Measurements from ENCODE around the gene DUSP28. TPM values are rescaled to one million over a fixed set of nuclear protein-coding genes. Genes with fewer than 3 reads are reported as not detected.
"Not testable (repeated sequence)": the region's sequence is repeated elsewhere in the genome, so short reads cannot be mapped to it uniquely, and the experiment has no call there.

Gene DUSP28
- total RNA-seq, 1 donor from 2014 or later: 5.3 TPM

DNA sequence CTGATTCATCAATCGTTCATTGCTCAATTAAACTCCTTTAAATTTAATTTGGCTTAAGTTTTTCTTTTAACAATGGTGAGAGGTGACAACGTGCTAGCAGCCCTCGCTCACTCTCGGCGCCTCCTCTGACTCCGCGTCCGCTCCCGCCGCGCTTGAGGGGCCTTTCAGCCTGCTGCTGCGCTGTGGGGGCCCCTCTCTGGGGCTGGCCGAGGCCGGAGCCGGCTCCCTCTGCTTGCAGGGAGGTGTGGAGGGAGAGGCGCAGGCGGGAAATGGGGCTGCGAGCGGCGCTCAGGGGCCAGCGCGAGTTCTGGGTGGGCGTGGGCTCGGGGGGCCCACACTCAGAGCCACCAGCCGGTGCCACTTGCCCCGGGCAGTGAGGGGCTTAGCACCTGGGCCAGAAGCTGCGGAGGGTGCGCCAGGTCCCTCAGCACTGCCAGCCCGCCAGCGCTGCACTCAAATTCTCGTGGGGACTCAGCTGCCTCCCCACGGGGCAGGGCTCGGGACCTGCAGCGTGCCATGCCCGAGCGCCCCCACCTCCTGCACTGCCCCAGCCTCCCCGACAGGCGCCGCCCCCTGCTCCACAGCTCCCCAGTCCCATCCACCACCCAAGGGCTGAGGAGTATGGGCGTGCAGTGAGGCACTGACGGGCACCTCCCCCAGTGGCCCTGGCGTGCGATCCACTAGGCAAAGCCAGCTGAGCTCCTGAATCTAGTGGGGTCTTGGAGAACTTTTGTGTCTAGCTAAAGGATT, 22.0 kb upstream of the DUSP28 start:
- DNase-seq: no peak

DNA sequence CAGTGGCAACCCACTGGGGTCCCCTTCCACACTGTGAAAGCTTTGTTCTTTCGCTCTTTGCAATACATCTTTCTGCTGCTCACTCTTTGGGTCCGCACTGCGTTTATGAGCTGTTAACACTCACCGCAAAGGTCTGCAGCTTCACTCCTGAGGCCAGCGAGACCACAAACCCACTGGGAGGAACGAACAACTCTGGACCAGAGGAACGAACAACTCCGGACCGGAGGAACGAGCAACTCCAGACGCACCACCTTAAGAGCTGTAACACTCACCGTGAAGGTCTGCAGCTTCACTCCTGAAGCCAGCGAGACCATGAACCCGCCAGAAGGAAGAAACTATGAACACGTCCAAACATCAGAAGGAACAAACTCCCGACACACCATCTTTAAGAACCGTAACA, 21.1 kb upstream of the DUSP28 start:
- ATAC-seq; H3K27ac ChIP-seq; H3K4me1 ChIP-seq; H3K4me3 ChIP-seq; H3K27me3 ChIP-seq; DNase-seq; intact Hi-C loops (cut with DNase I); H3K9me3 ChIP-seq: not testable (repeated sequence)
- H3K36me3 ChIP-seq: peaks cover 38% of the 10 kb centered on the region

More for the DNA sequence above, 22.0 kb upstream of the DUSP28 start:
- peak; percentile 24 for ATAC-seq
- H3K27me3 ChIP-seq: no peaks in the 10 kb centered on the region
- TF ChIP-seq, protein P1, sequence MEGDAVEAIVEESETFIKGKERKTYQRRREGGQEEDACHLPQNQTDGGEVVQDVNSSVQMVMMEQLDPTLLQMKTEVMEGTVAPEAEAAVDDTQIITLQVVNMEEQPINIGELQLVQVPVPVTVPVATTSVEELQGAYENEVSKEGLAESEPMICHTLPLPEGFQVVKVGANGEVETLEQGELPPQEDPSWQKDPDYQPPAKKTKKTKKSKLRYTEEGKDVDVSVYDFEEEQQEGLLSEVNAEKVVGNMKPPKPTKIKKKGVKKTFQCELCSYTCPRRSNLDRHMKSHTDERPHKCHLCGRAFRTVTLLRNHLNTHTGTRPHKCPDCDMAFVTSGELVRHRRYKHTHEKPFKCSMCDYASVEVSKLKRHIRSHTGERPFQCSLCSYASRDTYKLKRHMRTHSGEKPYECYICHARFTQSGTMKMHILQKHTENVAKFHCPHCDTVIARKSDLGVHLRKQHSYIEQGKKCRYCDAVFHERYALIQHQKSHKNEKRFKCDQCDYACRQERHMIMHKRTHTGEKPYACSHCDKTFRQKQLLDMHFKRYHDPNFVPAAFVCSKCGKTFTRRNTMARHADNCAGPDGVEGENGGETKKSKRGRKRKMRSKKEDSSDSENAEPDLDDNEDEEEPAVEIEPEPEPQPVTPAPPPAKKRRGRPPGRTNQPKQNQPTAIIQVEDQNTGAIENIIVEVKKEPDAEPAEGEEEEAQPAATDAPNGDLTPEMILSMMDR (IDR thresholded peaks at IDR 0.05): no peak
- peaks cover 38% of the 10 kb centered on the region for H3K36me3 ChIP-seq
- H3K4me1 ChIP-seq: no peaks in the 10 kb centered on the region
- intact Hi-C loops (cut with DNase I): no loop called here
- no peaks in the 10 kb centered on the region for H3K9me3 ChIP-seq
- H3K4me3 ChIP-seq: no peak overlapping the region
- H3K27ac ChIP-seq: no peak overlapping the region

DNA sequence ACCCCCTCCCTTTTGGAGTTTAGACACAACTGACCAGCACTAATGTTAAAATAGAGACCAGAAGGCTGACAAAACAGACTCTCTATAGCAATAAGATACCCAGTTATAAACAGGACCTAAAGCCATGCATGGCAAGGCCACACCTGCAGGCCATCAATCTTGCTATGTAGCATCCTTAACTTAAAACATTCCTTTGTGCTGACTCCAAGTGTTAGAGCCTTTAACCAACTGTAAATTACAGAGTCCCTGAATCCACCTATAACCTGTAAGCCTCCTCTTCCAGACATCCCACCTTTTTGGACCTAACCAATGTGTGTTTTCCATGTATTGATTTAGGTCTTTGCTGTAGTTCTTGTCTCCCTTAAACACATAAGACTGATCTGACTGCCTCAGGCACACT, 20.3 kb upstream of the DUSP28 start:
- TF ChIP-seq, protein P1 (IDR thresholded peaks at IDR 0.05): no peak
- Histone ChIP-seq H3K9me3 (no peaks in the 10 kb centered on the region), H3K27ac (no peak overlapping the region), H3K27me3 (no peaks in the 10 kb centered on the region), H3K4me1 (no peaks in the 10 kb centered on the region), H3K36me3 (peaks cover 38% of the 10 kb centered on the region), H3K4me3 (no peak overlapping the region)
- intact Hi-C loops (cut with DNase I): no loop called here
- DNase-seq (no peak), ATAC-seq (no peak)

DNA sequence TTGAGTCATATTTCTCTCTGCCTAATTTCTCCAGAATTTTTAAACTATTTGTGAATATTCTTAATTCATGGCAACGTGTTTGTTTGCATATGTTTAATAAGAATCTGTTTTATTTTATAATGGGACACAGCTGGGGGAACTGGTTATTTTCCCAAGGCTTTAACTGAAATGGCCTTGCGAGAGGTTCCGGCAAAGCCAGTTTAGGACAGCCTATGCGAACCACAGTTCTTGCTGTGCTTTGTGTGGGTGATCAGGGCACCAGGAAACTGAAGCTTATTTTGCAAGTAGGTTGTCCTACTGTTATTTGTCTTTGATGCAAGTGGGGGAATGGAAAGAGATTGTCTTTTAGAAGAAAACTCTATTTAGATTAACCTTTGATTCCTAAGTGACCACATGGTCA, 8.9 kb upstream of the DUSP28 start:
- Histone ChIP-seq H3K27ac (no peak overlapping the region), H3K9me3 (no peaks in the 10 kb centered on the region), H3K27me3 (no peaks in the 10 kb centered on the region), H3K4me1 (no peaks in the 10 kb centered on the region), H3K36me3 (peaks cover 11% of the 10 kb centered on the region), H3K4me3 (no peak overlapping the region)
- DNase-seq (no peak), ATAC-seq (no peak)
- intact Hi-C loops (cut with DNase I): no loop called here
- TF ChIP-seq, protein P1 (IDR thresholded peaks at IDR 0.05): no peak

DNA sequence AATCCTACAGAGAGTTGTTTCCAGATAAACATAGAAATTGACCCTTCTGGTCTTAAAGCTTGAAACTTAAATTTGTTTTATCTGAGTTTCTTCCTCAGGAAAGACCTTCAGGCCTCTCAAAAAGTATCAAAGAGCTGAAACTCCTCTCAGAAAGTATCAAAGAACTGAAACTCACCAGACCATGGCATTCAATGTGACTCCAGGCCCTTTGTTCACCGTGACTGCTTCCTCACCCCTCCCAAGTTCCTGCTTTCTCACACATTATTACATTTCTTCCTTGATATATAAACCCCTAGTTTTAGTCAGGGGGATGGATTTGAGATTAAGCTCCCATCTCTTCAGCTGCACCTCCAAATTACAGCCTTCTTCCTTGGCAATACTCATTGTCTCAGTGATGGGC, 8.3 kb upstream of the DUSP28 start:
- peaks cover 11% of the 10 kb centered on the region for H3K36me3 ChIP-seq
- peaks cover 2% of the 10 kb centered on the region for H3K4me1 ChIP-seq
- intact Hi-C loops (cut with DNase I): no loop called here
- no peaks in the 10 kb centered on the region for H3K27me3 ChIP-seq
- no peaks in the 10 kb centered on the region for H3K9me3 ChIP-seq
- H3K4me3 ChIP-seq: no peak overlapping the region
- TF ChIP-seq, protein P1 (IDR thresholded peaks at IDR 0.05): no peak
- ATAC-seq (no peak), DNase-seq (no peak)
- no peak overlapping the region for H3K27ac ChIP-seq

DNA sequence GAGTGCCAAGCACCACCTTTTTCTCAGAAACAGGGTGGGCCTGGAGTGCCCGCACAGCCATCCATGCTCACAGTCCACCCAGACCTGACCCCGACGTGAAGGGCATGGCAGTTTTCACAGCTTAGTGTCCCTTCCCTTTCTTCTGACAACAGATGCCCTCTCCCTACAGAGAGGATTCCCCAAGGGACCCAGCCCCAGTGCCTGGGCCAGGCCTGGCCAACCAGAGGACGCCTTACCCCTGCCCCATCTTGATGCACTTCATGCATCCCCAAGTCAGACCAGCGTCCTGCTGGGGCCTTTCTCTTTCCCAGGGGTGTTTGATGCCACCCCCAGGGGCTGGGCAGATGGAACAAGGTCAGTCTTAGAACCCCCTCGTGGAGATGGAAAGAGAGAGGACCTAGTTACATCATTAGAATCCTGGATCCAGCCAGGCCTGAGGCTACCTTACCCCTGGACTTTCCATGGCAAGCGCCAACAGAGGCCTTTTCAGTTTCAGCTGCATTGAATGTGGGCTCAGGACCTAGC, 6.1 kb upstream of the DUSP28 start:
- TF ChIP-seq, protein P1 (IDR thresholded peaks at IDR 0.05): no peak
- intact Hi-C loops (cut with DNase I): no loop called here

More for the DNA sequence above, 6.1 kb upstream of the DUSP28 start:
- H3K4me3 ChIP-seq: no peak overlapping the region
- no peaks in the 10 kb centered on the region for H3K9me3 ChIP-seq
- ATAC-seq (no peak), DNase-seq (no peak)
- peaks cover 11% of the 10 kb centered on the region for H3K36me3 ChIP-seq
- H3K4me1 ChIP-seq: peaks cover 20% of the 10 kb centered on the region
- no peak overlapping the region for H3K27ac ChIP-seq
- H3K27me3 ChIP-seq: no peaks in the 10 kb centered on the region
